DOHH2 (cell line): ENCODE measurements around the gene EXD3.

ENCODE experiments used
- H3F3A ChIP-seq: fragments of 200-600 bp; sonication (generic), shearing (Covaris generic); 2 replicates; pipeline ENCODE4 v1.6.0; 2016; ENCODE audit warnings: antibody characterized with exemption, mild to moderate bottlenecking; ENCODE audit not compliant: control insufficient read depth, insufficient read depth
- H3K27ac ChIP-seq: fragments of 200-600 bp; sonication (generic); 2 replicates; pipeline ENCODE4 v1.5.1; 2014; ENCODE audit warnings: low read depth, mild to moderate bottlenecking, low read length, moderate library complexity
- H3K27me3 ChIP-seq: fragments of 200-600 bp; sonication (generic); 2 replicates; pipeline ENCODE4 v1.6.1; 2014; ENCODE audit warnings: mild to moderate bottlenecking, low read length, mixed read lengths; ENCODE audit not compliant: control insufficient read depth
- H3K36me3 ChIP-seq: fragments of 200-600 bp; sonication (generic); 2 replicates; pipeline ENCODE4 v1.6.1; 2014; ENCODE audit warnings: mild to moderate bottlenecking, low read length, moderate library complexity, mixed read lengths; ENCODE audit not compliant: control insufficient read depth
- H3K4me1 ChIP-seq: fragments of 200-600 bp; sonication (generic); 2 replicates; pipeline ENCODE4 v1.6.1; 2014; ENCODE audit warnings: mild to moderate bottlenecking, low read length, mixed read lengths; ENCODE audit not compliant: control insufficient read depth
- H3K4me2 ChIP-seq: fragments of 200-600 bp; sonication (generic); 2 replicates; pipeline ENCODE4 v1.6.0; 2014; ENCODE audit warnings: mild to moderate bottlenecking, low read length, moderate library complexity
- H3K4me3 ChIP-seq: fragments of 200-600 bp; sonication (generic); 2 replicates; pipeline ENCODE4 v1.5.1; 2014; ENCODE audit warnings: mild to moderate bottlenecking, low read length, mixed read lengths
- H3K79me2 ChIP-seq: fragments of 200-600 bp; sonication (generic); 2 replicates; pipeline ENCODE4 v1.6.1; 2014; ENCODE audit warnings: mild to moderate bottlenecking, low read length, mixed read lengths; ENCODE audit not compliant: control insufficient read depth
- H3K9me2 ChIP-seq: fragments of 200-600 bp; sonication (generic); replicated peaks from 2 replicates; pipeline ENCODE4 v1.6.1; 2014; ENCODE audit warnings: mild to moderate bottlenecking, low read length, mixed read lengths; ENCODE audit not compliant: control insufficient read depth
- H3K9me3 ChIP-seq: fragments of 200-600 bp; sonication (generic); 2 replicates; pipeline ENCODE4 v1.6.1; 2014; ENCODE audit warnings: antibody characterized with exemption, low read length, mixed read lengths; ENCODE audit not compliant: control insufficient read depth, insufficient read depth
- H4K20me1 ChIP-seq: fragments of 200-600 bp; sonication (generic); 2 replicates; pipeline ENCODE4 v1.6.0; 2014; ENCODE audit warnings: low read depth, mild to moderate bottlenecking, antibody characterized with exemption, low read length, moderate library complexity; ENCODE audit not compliant: control insufficient read depth, insufficient read depth
- CTCF ChIP-seq: fragments of 200-600 bp; sonication (generic); IDR thresholded peaks from one replicate; pipeline ENCODE4 v1.5.1; 2014; ENCODE audit warnings: antibody characterized with exemption, mild to moderate bottlenecking, low read depth, low read length; ENCODE audit not compliant: poor library complexity, severe bottlenecking
- EZH2phosphoT487 ChIP-seq: fragments of 200-600 bp; sonication (generic); IDR thresholded peaks from 2 replicates; pipeline ENCODE4 v1.6.1; 2017; ENCODE audit warnings: borderline replicate concordance, mild to moderate bottlenecking, antibody characterized with exemption, low read length, moderate library complexity, mixed read lengths

EXD3 gene

GRCh38 chr9:137385061-137385655 lies 37.8 kb downstream of the EXD3 start:
- Histone ChIP-seq H3K4me2 (no peak overlapping the region), H3K9me3 (no peaks in the 10 kb centered on the region), H3K27me3 (no peaks in the 10 kb centered on the region), H3K36me3 (no peaks in the 10 kb centered on the region), H3K9me2 (no peaks in the 10 kb centered on the region), H3K79me2 (no peaks in the 10 kb centered on the region), H4K20me1 (no peaks in the 10 kb centered on the region), H3K27ac (no peak overlapping the region), H3K4me1 (no peaks in the 10 kb centered on the region), H3K4me3 (no peak overlapping the region), H3F3A (no peaks in the 10 kb centered on the region)
- TF ChIP-seq EZH2phosphoT487 (no peak), CTCF (no peak)

DNA sequence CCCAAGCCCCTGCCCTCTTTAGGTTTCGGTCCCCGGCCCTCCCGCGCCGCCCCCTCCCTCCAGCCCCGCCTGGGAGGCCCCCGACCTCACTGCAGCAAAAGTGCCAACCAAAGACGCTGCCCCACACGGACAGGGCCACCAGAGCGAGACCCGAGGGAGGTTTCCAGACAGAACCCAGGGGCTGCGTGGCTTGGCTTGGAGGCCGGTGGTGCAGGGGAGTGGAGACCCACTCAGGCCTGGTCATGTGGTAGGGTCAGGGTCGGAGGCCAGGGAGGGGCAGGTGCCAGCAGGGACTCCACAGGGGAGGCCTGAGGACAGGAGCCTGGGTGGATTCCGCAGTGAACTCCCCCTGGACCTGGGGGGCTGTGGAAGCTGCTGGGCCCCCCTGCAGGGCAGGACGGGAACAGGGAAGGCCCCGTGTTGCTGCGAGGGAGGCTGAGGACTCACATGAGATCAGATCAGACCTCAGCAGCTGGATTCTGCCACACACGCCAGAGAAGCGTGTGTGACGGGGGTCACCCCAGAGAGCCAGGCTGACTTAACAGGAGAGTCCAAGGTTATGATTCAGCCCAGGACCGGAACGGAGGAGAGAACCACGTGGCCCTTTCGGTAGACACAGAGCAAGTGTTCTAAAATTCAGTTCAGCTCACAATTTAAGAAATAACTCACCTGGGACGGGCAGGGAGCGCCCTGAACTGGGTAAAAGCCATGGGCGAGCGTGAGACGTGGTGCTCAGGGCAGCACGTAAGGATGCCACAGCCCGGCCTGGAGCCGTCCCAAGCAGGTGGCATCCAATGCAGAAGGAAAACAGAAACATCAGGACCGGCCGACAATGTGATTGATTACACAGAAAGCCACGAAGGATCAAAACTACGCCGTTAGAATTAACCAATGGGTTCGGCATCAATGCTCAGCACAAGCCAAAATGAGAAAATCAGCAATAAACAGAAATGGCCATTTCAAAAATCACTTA lies 38.9 kb downstream of the EXD3 start:
- Histone ChIP-seq H3K27ac (no peak overlapping the region), H3K4me1 (no peaks in the 10 kb centered on the region), H3K79me2 (no peaks in the 10 kb centered on the region), H3K27me3 (no peaks in the 10 kb centered on the region), H3K4me3 (no peak overlapping the region), H3F3A (no peaks in the 10 kb centered on the region), H3K4me2 (no peak overlapping the region), H3K9me3 (no peaks in the 10 kb centered on the region), H3K36me3 (no peaks in the 10 kb centered on the region), H3K9me2 (no peaks in the 10 kb centered on the region), H4K20me1 (no peaks in the 10 kb centered on the region)
- TF ChIP-seq CTCF (no peak), EZH2phosphoT487 (no peak)

GRCh38 chr9:137383081-137383783 lies 39.7 kb downstream of the EXD3 start:
- H3K4me1 ChIP-seq, result no peaks in the 10 kb centered on the region
- no peak overlapping the region for H3K27ac ChIP-seq
- H3K36me3 ChIP-seq, result no peaks in the 10 kb centered on the region
- no peaks in the 10 kb centered on the region for H3K79me2 ChIP-seq
- H3F3A ChIP-seq, result no peaks in the 10 kb centered on the region
- no peaks in the 10 kb centered on the region for H3K27me3 ChIP-seq
- H3K9me3 ChIP-seq, result no peaks in the 10 kb centered on the region
- no peak overlapping the region for H3K4me2 ChIP-seq
- H4K20me1 ChIP-seq, result no peaks in the 10 kb centered on the region
- TF ChIP-seq EZH2phosphoT487, result no peak
- H3K4me3 ChIP-seq, result no peak overlapping the region
- no peaks in the 10 kb centered on the region for H3K9me2 ChIP-seq
